DMS114 treated with DMSO at 0.1 percent for 48 hours (cell line): ENCODE results near the gene EPB41L4A.
"Not testable (repeated sequence)": the region's sequence is repeated elsewhere in the genome, so short reads cannot be mapped to it uniquely, and the experiment has no call there.

ENCODE experiments used
- DNase-seq: peaks from one replicate; lab custom pipeline; 2025; ENCODE audit not compliant: unreplicated experiment; lab: John Stamatoyannopoulos, UW

EPB41L4A gene

GRCh38 chr5:112403069-112403468 is 16.0 kb downstream of the EPB41L4A start:
- DNase-seq: no peak

- no peak for DNase-seq
Observed at GRCh38 chr5:112401924-112402323, 17.2 kb downstream of the EPB41L4A start.

GRCh38 chr5:112397690-112398089 is 21.4 kb downstream of the EPB41L4A start:
- no peak for DNase-seq

DNA sequence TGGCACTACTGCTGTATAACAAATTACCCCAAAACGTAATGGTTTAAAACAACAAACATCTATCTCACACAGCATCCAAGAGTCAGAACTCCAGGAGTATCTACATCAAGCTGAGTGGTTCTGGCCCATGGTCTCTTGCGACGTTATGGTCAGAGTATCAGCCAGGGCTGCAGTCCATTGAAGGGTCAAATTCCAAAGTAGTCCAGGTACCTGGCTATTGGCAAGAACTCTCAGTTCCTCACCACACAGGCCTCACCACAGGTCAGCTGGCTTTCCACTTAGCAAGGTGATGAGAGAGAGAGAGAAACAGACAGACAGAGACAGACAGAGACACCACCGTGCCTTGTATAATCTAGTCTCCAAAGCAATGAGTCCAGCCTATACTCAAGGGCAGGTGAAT is 22.6 kb downstream of the EPB41L4A start:
- DNase-seq: no peak

DNA sequence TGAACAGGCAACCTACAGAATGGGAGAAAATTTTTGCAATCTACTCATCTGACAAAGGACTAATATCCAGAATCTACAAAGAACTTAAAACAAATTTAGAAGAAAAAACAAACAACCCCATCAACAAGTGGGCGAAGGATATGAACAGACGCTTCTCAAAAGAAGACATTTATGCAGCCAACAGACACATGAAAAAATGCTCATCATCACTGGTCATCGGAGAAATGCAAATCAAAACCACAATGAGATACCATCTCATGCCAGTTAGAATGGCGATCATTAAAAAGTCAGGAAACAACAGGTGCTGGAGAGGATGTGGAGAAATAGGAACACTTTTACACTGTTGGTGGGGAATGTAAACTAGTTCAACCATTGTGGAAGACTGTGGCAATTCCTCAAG is 23.8 kb downstream of the EPB41L4A start:
- DNase-seq: not testable (repeated sequence)

- no peak for DNase-seq
Observed at GRCh38 chr5:112390327-112390726, 28.8 kb downstream of the EPB41L4A start.

DNA sequence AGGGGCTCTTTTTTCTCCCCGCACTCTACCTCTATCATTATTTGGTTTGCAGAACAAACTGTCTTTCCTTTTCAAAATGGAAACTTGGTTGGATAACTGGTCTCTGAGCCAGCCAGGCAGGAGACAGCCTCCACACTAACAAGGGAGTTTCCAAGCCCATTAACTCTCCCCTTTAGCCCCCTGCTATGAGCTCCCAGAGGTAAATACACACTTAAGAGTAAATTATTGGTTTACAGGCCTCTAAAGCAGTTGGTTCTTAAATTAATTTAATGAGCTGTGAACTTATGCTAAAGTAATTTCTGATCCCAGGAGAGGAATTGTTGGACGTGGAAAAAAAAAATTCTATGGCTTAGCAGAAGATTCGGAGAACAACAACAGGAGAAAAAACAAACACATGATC is 30.3 kb downstream of the EPB41L4A start:
- DNase-seq: no peak

DNA sequence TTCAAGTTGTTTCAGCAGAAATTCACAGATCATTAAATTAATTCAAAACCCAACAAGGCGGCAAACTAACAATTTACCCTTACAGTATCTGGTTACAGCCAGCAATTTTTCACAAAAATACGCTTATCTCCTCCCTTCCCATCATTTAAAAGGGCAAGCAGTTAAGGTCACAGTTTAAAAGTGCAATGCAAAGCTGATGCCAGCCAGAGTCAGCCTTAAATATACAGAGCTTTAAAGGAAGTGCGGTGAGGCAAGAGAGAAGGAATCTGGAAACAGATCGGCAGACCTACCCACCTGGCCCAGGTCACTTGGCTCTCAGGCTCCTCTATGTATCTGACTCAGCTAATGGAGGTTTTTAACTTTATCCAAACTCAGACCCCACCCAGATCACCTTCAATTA is 31.0 kb downstream of the EPB41L4A start:
- no peak for DNase-seq

GRCh38 chr5:112386766-112387165 is 32.3 kb downstream of the EPB41L4A start:
- DNase-seq: no peak

- no peak for DNase-seq
Observed at GRCh38 chr5:112385969-112386368, 33.1 kb downstream of the EPB41L4A start.

DNA sequence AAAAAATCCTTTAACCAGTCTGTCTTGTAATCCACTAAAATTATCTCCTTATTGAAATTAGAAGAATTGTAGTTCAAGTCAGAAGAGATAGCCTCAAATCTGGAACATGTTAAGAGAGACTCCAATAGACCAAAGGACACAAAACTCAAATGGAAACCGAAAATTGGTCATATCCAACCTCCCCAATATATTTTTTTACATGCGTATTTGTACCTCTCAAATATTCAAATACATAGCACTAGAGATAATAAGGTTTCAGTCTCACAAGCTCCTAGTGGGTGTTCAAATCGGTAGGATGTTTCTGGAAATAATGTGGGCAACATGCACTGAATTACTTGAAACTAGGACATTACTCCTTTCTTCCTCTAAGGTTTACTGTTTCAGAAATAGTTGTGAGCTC is 33.5 kb downstream of the EPB41L4A start:
- DNase-seq: no peak

- DNase-seq: no peak
Observed at GRCh38 chr5:112384523-112384922, 34.6 kb downstream of the EPB41L4A start.

GRCh38 chr5:112382886-112383285 is 36.2 kb downstream of the EPB41L4A start:
- DNase-seq: no peak

DNA sequence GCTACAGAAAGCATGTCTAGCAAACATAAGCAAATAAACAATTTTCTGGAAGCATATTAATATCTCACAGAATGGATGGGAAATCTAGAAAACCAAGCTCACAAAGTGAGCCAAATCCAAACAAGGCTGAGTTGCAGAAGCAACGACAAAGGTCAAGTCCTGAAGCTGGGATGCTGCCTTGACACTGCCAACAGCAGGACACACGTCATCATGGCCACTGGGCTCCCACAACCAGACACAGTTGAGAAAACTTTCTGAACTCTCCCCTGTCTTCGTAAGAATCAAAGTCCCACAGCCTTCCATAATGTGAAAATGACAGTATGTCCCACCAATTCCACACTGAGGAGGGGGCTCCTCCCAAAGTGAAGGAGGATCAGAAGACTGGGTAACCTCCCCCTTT is 37.6 kb downstream of the EPB41L4A start:
- DNase-seq: no peak

- no peak for DNase-seq
Observed at GRCh38 chr5:112379542-112380325, 39.3 kb downstream of the EPB41L4A start.

DNA sequence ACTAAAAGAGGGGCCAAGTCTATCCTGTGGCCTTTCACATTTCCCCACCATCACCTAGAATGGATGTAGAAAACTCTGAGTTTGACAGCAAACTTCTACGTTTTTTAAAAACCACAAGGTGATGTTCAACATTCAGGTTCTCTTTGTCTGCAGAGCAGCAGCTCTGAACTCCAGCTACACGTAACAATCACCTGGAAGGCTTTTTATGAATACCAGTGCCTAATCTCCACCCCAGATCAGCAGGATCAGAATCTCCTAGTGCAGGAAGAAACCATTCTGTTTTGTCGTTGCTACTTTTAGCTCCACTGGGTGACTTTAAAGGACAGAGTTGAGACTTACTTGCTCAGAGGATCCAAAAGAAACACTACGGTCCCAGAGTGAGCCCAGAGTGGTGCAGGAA is 44.3 kb downstream of the EPB41L4A start:
- no peak for DNase-seq

GRCh38 chr5:112374356-112374755 is 44.7 kb downstream of the EPB41L4A start:
- DNase-seq: no peak

DNA sequence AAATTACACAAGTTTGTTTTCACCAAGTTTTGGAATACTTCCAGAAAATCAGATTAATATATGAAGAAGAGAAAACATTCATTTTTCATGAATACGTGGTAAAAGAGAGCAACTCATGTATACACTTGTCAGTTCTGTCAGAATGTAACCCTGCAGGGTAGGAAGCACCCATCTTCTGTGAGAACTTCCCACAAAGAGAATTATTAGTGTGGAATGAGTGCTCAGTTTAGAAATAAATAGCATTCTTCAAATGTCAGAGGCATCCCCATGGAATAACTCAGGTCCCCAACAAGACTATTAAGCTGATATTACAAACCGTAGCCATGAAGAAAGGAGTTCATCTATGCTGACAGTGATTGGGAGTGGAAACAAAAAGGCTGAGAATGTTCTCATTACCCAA is 45.2 kb downstream of the EPB41L4A start:
- DNase-seq: no peak

GRCh38 chr5:112372543-112372942 is 46.5 kb downstream of the EPB41L4A start:
- DNase-seq: no peak

GRCh38 chr5:112371067-112371466 is 48.0 kb downstream of the EPB41L4A start:
- no peak for DNase-seq

GRCh38 chr5:112367400-112367799 is 51.7 kb downstream of the EPB41L4A start:
- no peak for DNase-seq

DNA sequence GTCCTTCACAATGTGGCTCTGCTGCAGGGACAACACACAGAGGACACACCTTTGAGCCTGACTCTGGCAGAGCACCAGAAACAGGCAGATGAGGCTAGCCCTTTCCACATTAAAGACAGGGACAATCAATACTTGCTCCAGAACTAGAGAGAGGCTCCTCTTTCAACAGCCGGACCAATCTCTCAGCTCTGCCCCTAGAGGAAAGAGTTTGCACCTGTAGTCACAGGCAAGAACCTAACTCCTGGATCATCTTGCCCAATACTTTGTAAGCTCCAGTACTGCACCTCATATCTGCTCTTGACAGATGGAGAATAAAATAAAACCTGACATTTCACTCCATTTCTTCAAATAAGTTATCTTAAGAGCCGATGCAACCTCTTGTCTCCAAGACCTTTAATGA is 52.1 kb downstream of the EPB41L4A start:
- peak; percentile 3 for DNase-seq

- DNase-seq: not testable (repeated sequence)
Observed at GRCh38 chr5:112360740-112361139, 58.3 kb downstream of the EPB41L4A start.
